ENCODE measurements around the gene RAB22A.

Gene RAB22A, protein sequence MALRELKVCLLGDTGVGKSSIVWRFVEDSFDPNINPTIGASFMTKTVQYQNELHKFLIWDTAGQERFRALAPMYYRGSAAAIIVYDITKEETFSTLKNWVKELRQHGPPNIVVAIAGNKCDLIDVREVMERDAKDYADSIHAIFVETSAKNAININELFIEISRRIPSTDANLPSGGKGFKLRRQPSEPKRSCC

DNA sequence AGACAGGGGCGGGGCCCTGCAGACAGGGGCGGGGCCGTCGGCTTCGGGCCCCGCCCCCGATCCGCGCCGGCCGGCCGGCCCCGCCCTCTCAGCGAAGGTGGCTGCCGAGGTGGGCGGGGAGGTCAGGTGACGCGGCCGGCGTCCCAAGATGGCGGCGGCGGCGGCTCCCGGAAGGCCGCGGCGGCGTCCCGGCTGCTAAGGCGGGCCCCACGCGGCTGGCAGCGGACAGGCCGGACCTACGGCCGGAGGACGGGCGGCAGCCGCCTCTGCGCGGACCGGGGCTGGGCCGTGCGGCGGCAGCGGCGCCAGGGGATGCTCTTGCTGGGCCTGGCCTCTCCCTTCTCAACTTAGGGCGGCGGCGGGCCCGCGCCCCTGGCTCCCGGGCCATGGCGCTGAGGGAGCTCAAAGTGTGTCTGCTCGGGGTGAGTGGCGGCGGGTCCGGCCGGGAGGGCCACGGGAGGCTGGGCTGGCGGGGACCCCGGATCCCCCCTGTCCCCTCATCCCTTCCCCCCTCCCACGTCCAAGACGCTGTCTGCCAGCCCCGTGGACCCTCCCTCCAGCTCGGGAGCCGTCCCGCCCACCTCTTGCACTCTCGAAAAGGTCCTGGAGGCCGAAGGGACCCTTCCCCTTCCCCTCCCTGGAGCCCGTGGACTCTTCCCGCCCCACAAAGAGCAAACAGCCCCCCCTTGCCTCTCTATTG lies at the start of gene RAB22A:
TSS of gene RAB22A (plus strand) at position 125 of the 700 bp plus-strand sequence. CDS start at position 387, 262 bp downstream.
- DNase-seq: peak; percentile 85

DNA sequence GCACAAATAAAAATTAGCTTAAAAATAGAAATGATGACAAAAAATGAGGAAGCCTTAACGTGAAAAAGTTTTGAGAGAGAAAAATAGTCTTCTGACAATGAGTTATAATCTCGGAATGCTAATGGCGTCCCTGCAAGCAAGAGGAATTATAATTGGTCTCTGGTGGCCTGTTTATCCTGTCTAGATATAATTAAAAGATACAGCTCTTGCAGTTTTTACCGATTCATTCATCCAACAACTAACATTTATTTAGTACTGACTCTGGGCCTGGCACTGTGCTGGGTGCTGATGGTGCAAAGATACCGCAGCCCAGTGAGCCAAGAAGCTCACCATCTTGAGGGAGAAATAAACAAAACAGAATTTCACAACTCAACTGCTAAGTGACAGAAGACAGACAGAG lies 49.5 kb upstream of the RAB22A start:
- DNase-seq: no peak

DNA sequence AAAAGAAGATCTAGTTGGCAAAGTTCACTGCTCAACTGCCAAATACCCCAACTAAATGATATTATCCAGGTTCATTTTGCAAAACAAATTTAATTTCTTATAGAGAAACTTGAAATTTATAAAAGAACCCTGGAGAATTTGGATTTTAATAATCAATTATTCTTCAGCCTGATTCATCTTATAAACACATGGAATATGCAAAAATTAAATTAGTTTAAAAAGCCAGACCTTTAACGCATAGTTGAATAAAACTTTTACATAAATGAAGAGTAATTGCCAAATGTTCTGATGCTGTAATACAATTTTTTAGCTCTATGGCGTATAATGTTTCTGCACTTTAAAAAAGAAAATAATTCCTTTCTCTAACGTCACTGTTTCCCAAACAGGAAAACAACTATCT lies 47.9 kb upstream of the RAB22A start:
- no peak for DNase-seq

DNA sequence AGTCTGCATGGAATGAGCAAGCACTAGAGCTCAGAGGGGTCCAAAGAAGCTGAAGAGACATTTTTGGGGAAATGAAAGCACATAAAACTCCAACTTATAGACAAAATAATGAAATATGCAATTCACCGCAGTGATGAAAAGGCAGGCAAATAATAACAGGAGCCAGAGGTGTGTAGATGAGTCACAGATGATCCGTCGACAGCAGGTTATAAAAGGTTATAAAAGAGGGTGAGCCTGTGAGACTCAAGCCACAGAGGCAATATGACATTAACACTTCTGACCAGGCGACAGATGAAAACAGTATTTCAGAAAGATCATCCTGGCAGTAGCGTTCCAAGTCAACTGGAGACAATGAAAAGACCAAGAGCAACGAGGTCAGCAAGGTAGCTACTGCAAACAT lies 45.2 kb upstream of the RAB22A start:
- DNase-seq: no peak

DNA sequence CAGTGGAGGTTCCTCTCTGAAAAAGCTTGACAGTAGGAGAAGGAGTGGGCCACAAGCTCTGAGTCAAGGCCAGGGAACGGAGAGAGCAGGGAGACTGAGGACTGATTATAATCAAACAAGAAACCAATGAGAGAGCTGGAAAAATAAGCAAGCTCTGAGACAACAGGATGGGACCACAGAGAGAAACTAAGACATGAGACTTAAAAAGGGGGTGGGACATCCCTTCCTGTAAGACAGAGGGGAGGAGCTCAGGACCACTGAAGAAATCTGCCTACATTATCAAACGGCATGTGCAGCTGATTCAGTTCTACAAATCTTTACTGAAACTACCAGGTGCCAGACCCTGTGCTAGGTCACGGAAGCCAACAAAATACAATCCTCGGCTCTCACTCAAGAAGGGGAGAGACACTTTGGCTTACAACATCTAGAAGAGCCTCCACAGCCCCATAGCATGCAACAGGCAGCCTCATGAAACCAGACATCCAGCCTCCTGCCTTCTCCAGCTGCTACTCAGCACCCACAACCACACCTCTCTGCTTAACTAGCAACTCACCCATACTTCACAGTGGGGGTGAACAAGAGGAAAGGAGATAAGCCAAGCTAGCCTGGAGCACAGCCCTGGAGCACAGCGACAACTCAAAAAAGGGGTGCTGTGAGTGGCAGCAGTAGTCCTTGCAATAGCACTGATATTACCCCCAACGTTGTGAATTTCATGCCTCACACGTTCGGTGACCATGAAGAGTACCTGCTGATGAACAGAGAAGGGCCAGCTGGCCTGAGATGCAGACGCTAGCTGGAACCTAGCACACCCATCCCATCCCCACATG lies 41.9 kb upstream of the RAB22A start:
- DNase-seq: no peak

DNA sequence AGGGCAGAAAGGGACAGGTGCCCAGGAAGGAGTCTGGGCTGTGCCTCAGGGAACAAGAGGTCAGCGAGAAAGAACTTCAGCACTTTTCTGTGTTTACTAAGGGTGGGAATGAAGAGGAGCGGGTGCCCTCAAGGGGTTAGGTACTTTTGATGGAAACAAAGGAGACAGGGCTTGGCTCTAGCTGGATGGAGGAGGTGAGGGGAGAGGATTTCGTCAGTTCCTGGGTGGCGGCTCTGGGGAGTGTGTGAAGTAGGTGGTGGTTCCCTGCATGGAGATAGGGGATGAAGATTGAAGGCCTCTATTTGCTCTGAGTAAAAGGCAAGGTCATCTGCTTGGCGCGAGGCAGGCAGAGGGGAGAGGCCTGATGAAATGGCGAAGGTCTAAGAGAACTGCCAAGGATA lies 41.1 kb upstream of the RAB22A start:
- DNase-seq: no peak

DNA sequence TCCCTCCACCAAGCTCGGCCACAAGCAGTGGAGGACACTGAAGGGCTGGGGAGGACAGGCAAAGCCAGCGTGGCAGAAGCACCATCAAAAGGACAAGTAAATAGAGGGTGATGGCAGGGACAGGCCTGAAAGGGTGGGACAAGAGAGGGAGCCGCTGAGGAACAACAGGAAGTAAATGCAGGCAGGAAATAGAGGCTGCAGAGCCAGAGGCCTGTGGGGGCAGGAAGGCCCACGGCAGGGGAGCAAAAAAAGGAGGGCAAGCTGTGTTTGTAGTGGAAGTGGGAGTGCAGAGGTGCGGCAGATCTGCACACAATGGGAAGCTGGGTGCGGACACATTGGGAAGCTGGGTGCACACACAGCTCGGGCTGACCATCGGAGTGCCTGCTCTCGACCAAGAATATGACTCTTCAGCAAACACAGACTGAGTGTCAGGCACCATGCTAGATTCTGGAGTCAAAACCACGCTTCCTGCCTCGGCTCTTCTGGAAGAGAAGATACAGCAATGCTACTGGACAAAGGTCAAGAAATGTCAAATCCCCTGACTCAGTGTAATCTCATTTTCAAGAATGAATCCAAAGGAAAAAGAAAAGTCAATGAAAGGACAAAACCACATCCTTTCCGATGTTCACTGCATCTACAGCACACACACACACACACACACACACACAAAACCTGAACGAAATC lies 40.4 kb upstream of the RAB22A start:
- no peak for DNase-seq

DNA sequence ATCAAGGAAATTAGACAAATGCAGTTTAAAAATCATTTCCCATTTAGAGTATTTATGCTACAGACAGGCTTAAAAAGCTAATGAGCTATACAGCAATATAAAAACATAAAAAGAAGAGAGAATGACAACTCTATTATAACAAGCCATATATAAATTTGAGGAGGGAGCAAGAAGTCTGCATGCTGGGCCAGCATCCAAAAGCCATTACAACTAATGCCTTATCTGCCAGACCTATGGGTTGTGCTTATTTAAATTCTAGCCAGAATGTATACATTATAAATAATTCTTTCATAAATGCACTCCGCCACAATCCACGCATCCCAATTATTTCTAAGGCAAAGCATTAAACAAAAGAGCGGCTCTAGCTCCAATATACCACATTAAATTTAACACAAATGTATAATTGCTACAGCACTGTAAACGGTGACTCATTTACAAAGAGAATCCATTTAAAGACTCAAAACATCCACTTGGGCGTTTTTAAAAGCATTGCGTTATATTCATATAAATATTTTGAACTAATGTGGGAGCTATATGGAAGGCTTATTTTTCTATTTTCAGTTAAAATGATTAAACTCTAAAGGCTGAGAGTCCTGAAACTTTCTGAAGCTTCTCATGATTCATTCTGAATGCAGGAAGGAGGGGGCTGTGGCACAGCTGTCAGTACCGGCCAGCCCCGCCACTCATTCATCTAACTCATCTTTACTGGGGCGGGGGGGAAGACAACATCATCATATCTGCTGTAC lies 37.7 kb upstream of the RAB22A start:
- DNase-seq: no peak

DNA sequence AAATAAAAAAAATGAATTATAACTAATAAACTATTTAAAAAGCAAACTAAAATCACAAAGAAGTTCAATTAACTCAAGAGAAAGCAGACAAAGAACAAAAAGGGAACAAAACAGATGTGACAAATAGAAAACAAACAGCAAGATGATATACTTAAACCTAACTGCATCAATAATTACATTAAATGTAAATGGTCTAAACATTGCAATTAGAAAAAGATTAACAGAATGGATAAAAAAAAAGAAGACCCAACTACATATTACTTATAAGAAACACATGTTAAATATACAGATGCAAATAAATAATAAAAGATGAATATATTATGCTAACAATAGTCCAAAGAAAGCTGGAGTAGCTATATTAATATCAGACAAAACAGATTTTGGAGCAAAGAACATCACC lies 35.1 kb upstream of the RAB22A start:
- DNase-seq: no peak

DNA sequence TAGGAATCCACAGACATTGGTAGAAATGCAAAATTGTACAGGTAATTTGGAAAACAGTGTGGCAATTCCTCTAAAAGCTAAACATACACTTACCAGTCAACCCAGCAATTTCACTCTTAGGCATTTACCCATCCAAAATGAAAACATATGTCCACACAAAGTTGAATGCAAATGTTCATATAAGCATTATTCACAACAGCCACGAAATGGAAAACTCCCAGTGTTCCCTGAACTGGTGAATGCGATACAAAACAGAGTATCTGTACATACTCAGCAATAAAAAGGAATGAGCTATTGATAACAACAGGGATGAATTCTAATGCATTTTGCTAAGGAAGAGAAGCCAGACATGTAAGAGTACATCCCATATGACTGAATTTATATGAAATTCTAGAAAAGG lies 32.4 kb upstream of the RAB22A start:
- no peak for DNase-seq

DNA sequence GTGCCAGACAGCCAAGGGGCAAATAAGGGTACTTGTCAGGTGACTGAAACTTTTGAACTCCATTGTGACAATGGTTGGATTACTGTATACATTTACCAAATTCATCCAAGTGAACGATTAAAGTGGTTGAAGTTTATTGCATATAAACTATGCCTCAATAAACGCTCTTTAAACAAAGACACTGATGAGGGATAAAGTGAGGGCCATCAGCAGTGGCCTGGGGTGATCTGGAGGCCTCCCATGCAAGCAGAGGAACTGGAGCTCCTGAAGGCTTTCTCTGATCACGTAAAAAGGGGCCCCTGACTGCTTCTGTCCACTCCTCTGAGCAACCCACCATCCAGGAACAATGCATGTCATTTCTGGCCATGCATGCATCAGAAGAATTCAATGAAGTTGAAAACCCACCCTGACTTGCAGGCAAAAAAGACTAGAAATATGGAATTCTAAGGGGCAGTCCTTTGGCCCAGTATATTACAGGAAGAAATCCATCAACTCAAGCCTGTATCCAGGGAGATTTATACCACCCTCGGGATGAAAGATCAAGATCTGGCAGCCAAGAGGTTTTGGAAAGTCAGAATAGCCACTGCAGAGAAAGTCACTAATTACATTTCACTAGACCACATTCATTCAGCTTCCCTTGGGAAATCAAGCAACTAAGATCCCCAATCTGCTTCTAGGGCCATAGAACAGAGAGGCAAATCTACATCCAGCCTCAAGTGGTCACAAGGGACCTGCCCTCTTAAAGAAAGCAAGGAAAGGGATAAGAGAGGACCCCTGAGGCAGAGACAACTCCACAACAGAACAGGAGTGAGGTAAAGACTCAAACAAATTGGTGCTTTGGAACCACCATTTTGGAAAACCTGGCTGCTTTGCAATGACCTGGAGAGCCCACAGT lies 31.7 kb upstream of the RAB22A start:
- DNase-seq: no peak

DNA sequence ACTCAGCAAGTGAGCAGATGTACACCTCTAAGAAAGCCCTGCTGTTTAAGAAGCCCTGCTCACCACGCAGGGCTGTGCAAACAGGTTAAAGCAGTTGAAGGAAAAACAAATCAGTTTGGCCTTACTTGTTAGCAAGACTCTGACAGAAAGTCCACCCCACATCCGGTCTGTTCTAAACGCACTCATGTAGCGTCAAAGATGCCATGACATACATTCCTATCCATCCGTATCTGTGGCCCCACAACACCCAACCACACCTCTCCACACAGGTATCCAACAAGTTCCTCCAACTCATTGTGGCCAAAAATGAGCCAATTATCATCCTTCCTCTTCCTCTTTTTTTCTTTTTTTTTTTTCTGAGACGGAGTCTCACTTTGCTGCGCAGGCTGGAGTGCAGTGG lies 22.8 kb upstream of the RAB22A start:
- DNase-seq: no peak

DNA sequence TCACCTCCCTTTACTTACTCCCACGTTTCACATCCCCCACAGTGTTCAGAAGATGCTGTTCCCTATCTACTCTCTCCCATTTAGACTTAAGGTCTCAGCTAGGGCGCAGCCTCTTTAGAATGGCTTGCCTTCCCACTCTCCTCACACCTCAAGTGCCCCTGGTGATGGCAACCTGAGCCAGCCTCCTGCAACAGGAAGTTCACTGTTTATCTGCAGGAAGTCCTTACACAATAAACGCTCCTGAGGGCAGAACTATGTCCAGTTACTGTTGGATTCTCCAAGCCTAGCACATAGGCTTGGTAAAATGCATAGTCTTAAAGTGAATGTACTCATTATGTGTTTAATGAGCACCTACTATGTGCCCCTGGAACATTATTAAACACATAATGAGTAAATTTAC lies 21.9 kb upstream of the RAB22A start:
- DNase-seq: no peak

DNA sequence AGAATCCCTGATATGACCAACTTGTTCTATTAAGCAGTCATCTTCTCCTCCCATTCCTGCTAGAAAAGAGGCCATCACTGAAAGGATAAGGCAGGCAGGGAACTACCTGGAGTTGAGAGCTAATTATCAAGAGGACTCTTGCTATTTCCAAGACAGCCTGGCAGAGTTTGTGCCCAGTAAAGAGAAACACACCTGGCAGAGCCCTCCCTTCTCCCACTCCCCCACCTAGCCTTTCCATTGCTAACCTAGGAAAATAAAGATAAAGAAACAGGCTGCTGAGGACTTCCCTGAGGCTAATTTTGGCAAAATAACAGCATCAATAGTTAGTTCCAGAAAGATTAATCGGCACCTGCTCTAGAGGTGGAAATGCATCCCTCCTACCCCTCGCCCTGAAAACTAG lies 20.4 kb upstream of the RAB22A start:
- DNase-seq: no peak

DNA sequence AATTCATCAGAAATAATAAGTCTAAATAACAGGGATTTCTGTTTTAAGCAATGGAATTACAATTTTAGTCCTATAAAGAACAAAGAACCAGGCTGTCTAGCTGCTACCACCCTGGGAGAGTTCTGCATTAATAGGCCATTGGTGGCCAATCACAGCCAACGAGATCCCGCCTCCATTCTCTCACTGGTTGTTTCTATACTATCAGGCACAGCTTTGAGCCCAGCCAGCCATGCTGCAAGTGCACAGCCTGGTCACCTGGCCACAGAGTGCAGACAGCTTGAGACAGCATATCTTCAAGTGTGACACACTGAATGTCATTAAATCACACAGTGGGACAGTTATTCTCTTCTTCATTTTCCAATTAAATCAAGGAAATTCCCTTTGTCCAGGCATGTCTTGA lies 16.1 kb upstream of the RAB22A start:
- DNase-seq: no peak

DNA sequence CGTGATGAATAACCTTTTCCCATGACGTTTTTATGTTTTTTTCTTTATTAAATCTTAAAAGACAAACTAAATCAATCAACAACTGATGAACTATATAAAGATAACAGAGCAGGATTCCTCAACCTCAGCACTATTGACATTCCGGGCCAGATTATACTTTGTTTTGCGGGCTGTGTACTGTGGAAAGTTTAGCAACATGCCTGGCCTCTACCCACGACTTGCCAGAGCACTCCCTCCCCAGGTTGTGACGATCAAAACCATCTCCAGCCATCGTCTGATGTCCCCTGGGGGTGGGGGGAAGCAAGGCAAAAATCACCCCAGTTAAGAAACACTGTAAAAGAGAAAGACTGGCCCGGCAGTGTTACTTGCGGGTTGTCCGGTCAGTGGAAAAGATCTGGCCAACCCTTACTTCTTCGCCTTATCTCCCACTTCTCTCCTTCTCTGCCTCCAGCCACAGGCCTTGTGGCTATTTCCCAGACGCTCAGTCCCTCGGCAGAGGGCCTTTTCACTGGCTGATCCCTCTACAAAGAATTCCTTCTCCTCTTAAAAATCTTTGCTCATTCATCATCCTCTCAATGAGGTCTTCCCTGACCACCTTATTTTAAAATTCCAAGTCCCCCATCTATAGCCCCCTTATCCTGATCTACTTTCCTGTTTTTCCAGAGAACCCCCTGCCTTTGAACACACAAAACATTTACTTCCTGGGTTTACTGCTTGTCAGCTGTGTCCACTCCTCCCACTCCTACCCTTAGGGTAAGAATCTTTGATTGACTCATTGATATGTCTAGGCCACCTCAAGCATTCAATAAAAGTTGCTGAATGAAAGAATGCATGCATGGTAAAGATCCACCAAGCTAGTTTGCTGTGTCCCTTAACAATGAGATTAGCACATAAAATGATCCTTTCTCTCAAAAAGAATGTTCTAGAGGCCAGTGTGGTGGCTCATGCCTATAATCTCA lies 14.7 kb upstream of the RAB22A start:
- DNase-seq: no peak

DNA sequence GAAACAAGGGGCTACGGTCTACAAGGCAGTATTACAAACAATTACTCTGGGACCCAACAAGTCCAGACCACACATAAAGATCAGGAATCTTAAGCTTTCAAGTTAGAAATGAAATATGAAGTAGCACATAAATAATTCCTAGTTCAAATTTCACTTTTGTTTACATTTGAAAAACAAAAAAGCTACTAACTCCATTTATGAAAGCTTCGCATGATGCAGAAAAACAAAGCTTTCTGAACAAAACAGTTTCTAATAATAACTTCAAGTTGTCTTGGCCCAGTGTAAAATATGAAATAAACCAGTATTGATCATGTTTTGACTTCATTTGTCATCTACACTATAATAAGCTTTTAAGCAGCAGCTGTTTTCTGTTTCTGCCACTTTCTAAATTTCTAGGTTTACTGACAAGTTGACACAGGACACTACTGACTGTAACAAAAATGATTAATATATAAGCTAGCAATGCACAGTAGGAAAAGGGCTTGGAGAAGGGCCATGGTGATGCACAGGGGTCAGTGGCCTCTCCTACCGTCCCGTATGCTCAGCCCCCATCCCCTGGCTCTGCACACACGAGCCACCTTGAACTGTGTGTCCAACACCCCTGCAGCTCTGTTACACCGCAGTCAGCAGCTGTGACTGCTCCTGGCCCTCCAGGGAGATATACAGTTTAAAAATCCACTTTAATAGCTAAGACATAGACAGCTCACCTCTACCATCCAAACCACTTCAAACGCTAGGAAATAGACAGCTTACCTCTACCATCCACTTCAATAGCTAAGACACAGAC lies 13.3 kb upstream of the RAB22A start:
- DNase-seq: no peak

DNA sequence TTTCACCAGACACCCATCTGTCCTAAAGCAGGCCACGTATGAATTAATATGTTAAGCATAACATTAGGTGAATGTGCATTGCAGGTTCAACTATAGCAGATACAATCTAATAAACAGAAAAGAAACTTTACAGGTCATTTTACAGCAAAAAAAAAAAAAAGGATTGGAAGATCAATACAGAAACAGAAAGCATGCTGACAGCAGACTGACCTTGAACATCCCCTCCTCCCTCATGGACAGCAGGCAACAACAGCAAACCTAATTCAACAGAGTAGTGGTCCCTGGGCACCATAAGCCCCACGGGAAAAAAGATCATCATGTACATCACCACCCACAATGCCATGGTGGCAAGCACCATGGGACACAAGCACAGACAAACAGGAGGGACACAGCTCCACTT lies 12.1 kb upstream of the RAB22A start:
- no peak for DNase-seq

DNA sequence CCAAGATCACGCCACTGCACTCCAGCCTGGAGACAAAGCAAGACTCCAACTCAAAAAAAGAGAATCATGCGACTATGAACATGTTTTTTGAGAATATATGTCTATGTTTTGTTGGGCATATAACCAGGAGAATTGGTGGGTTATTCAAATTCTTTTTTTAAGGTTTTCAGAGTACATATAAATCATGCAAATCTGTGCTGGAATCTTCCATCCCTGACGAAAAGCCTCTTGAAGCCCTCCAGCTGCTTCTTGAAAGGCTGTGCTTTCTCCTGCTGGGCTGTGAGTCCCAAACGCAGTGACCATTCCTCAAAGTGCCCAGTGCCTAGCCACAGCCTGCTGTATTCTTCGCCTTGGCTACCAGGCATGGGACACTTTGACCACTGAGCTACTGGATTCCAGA lies 9.2 kb upstream of the RAB22A start:
- DNase-seq: no peak

DNA sequence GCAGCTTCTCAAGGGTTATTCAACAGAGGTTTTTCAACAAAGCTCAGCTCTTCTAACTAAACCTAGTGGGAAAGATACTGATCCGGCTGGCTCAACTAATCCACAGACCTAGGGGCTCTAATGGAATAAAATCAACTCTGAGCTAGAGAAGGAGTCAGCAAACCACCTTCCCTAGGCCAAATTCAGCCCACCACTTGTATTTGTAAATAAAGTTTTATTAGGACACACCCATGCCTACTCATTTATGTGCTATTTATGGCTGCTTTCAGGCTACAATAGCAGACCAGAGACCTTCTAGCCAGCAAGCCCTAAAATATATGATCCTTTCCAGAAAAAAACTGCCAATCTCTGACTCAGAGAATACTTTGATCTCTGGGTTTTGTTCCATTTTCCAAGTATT lies 6.0 kb upstream of the RAB22A start:
- DNase-seq: no peak
